GM18873 (cell line): ENCODE data around the gene NPAS3.

Experiments
- ATAC-seq: cut with Tn5 transposase; IDR thresholded peaks from one replicate; pipeline ENCODE4 v1.9.1; 2021; ENCODE audit warnings: mild to moderate bottlenecking, moderate library complexity, moderate number of reproducible peaks; ENCODE audit not compliant: unreplicated experiment, low FRiP score

Gene NPAS3

DNA sequence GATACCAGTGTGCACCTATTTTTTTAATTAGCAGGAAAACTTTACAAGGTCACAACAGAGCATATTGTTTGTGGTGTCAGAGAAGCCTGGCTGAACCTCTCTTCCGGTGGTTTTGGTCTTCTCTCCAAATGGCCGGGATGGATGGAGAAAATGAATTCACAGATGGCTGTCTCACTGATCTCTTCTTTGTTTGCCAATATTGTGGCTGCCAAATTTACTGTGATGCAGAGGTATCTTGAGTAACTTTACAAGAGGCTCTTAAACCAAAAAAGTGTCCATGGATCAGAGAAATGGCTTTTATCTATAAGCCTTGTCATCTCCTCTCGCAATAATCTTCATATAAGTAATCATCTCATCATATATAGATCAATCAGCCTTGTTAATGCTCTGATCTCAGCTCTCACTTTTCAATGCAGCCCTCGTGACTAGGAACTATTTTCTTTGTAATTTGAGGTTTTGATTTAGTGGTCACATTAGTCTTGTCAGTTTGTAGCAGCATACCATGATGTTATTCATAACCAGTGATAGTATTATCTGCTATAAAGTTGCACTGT lies 704.1 kb downstream of the NPAS3 start:
- ATAC-seq, result no peak

DNA sequence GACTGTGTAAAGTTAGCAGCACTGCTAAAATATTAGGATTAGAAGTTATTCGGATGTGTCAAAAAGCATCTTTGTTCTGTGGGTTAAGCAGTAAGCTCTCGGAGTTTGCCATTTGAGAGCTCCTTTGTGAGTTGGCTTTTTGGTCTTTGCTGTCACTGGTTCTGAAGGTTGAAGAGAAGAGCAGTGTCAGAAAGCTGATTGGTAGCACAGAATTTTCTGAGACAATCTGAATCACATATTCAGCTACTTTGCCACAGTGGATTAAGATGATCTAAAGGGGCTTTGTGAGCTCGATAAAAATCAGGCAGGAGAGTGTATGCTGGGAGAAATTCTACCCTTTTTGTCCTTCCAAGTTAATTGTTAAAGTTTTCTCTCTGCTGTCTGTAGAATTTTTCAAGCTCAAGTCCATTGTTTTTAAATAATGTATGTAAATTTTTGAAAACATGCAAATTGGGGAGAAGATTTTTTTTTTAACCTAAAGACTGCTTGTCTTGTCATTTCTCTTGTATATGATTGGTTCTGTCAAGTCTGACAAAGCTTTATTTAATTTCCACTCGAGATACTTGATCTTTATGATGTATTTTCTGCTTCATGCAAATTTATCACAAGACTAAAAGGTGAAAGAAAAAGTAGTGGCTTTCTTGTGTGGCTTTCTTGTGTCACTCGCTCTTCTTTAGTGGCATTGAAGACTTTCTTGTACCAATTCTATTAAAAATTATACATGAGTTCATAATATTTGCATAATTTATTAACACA lies 704.9 kb downstream of the NPAS3 start:
- ATAC-seq, result no peak

DNA sequence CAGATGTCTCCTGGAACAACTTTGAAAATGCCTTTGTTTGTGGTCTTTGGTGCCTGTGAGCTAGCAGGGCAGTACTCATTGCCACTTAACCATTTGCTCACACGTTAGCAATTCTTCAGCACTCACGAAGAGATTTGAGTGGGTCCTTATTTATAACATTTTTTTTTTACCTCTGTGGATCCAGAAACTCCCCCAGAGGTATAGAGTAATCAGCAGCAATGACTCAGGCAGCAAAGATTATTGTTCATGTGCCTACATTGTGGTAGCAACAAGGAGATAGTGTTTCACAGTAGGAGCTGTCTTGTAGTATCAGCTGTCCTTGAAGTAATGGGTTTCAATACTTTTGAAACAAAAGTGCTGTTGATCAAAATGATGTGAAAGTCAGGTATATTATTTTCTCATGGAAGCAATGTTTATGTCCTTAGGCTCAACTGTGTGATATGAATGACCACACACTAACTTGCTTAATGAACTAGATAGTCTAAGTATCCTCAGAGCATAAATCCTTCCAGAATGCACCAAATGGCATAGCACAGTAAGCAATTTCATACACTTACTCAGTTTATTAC lies 708.1 kb downstream of the NPAS3 start:
- no peak for ATAC-seq

DNA sequence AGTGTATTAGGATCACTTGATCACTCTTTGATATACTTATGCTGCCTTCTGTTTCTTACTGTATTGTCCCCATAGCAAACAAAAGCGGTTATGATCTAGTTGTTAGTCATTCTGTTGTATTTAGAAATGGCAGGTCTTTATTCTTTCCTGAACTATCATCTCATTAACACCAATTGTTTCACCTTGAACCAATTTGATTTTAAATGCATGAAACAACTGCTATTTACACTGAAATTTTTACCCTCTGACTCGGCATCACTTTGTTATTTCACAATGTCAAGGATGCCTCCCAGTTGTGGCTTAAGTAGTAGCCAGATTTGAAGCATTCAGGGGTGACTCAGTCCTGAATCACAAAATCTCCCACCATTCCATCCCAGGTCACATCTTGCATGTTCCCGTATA lies 708.7 kb downstream of the NPAS3 start:
- ATAC-seq, result no peak

DNA sequence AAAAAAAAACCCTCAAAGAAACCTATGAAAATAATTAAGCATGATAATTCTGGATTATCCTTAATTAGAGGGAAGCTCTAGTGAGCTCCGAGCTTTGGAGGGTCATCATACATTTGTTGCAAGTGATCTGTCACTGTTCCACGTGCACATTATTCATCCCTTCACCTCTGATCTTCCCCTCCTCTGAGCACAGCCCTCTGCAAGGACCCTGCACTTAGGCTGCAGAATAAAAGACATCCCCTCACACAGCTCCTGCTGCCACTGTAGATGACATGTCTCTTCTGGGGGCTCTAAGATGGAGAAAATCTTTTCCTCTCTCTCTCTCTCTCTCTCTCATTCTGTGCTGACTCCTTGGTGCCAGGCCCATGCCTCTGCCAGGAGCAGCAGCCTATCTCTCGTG lies 711.8 kb downstream of the NPAS3 start:
- ATAC-seq, result no peak

DNA sequence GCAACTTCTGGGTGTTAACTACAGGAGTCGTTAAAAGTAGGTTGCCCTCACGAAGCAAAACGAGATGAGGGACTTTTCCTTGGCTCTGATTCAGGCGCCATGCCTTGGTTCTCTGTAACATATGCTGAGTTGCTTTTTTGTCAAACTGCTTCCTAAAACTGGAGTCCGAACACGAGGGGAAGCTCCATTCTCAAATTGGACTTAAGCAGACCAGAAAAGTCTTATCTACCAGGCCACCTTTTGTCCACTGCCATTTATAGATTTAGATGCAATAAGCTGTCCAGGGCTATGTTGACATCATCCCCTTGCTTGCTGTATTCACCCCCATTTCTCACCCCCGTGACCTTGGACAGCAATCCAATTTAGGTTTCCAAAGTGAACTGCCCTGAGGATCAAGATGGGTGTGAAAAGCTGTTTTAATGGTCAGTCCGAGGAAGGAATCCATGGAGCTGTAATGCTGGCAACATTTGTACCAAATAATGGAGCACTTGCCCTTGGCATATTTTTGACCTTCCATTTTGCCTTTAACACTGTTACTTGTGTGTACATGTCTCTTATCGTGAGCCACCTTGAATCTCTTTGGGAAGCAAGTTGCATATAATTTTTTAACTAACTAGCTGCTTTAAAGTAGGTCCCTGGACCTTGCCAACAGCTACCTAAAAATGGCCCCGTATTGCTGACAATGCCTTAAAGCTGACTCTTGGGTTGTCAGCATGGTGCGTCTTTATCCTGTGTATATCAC lies 714.1 kb downstream of the NPAS3 start:
- no peak for ATAC-seq

DNA sequence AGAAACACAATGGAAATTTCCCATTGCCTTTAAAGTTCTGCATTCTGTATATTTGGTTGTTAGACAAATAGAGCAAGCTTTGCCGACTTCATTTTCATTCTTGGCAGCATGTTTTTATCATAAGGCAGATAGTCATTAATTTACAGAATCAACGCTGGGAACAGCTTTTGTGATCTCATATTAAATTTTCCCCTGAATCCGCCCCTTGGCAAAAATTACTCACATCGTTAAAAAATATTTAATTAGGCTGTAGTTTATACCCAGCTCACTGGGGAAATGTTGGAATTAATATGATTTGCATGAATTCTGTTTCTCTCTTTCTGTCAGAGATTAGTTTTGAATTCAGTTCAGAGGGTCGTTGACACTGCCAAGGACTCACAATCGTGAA lies 714.6 kb downstream of the NPAS3 start:
- ATAC-seq, result no peak

DNA sequence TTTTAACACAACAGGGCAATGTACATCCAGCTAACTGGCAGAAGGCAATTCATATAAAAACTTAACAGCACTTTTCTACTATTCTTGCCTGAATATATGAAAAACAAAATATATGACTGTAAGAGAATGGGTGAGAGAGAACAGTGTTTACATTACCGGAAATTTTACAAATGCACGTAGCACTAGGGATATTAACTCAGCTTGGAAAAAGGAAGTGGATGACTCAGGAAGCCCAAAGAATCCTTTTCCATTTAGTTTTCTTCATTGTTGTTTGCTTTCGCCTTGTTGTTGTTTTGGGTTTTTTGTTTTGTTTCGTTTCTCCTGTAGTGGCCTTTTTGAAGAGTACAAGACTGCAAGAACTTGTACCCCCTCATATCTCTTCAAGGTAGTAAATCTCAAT lies 716.7 kb downstream of the NPAS3 start:
- ATAC-seq, result no peak

DNA sequence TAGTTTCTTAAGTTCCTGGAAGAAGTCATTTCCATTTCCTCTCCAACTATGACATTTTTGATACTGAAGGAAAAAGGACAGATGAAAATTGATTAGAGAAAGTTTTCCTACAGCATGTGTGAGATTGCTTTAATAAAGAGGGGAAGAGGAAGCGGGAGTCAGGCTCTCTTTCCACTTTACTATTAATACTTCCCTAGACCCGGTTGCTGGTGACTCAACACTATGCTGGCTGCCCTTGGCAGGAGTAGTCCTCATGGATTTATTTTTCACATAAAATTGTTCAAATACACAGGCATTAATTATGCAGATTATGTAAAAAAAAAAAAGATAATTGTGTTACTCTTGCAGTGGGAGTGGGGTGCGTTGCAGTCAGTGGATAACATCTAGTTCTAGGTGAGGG lies 718.8 kb downstream of the NPAS3 start:
- ATAC-seq, result no peak

DNA sequence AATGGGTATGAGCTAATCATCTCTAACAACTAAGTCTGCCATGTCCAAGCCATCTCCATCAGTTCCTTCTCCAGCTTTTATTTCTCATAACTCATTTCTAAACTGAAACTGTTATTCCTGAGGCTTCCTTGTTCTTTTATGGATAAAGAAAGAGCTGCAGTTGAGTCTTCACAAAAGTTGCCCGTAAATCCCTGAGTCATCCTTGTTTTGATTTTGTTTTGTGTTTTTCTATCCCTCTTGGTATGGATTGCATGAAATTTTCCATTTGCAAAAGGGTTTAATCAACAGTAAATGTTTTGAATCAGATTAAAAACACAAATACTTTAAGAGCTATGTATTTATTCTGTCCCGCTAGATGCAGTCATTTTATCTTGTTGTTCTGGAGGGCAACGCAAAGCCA lies 721.6 kb downstream of the NPAS3 start:
- no peak for ATAC-seq

DNA sequence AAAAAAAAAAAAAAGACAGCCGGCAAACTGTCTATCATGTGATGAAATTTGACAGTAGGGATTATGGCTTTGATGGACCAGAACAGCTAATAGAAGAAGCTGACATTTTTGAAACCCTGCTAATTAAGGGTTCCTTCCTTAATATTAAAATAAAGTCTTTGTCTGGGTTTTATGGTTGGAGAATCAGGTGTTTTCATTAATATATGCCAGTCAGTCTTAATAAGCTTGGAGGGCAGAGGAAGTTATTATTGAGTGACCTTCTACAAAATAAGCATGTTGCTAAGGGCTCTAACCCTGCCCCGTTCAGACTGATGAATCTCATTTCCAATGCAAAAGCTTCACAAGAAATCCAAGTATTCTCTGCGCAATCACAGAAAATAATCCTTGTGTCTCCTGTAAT lies 722.4 kb downstream of the NPAS3 start:
- ATAC-seq, result no peak

DNA sequence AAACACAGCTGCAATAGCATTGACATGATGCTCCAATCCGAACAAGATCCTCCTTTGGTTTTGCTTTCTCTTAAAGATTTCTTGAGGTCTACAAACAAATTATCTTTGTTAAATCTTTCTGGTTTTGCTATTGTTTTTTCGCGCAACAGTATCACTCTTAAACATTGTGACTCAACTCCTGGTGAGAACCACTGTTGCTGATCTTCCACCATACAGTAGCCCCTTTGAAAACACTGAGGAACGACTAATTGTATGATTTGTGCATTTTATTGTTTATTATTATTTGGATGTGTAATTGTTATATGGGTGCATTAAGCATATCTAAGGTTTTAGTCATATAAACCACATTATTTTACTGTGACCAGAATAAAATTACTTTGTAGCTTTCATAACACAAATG lies 729.4 kb downstream of the NPAS3 start:
- ATAC-seq, result no peak

DNA sequence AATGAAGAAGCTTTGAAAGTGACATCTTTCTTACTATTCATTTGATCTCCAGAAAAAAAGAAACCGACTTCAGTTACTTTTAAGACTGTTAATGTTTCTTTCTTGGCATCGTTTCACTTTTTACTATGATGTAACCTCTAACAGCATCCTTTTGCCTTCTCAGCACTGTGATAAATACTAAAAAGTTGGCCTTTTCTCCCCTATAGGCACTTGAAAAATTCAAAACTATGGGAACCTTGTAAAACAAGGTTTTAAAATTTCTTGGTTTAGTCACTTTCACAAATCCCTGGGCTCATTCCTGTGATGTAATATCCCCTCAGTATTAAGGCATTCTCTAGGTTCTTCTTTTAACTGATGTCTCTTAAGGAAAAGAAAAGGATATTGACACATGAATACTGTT lies 730.4 kb downstream of the NPAS3 start:
- no peak for ATAC-seq

DNA sequence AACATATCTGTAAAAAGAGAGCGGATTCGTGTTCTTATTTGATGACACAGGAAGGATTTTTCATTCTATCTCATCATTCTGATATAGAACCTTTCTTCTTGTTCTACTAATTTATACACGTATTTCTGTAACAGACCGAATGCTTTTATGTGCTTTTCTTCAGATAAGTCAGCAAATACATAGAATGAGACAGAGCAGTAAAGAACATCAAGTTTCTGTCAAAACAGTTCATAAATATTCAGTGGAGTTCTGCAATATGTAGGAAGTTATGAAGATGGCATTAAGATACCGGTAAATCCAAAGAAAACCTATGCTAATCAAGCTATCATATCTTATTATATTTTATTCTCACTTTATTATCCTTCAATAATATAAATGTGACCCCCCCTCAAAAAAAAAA lies 731.6 kb downstream of the NPAS3 start:
- no peak for ATAC-seq

DNA sequence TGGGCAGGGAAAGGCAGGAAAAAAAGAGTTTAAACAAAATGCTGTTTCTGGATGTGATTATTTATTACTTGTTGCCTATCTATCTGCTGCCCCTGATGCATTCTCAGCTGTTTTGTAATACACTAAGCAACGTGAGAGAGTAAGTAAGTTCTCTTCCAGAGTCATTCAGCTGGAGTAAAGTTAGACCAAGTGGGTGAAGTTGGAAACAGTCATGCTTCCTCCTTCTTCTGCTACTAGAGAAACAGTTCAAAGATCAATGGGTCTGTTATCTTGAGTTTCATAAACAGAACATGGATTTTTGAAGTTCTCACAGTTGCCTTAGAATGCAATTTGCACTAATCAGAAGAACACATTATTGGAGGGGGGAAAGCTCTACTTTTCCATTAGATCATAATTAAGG lies 732.9 kb downstream of the NPAS3 start:
- ATAC-seq, result no peak

DNA sequence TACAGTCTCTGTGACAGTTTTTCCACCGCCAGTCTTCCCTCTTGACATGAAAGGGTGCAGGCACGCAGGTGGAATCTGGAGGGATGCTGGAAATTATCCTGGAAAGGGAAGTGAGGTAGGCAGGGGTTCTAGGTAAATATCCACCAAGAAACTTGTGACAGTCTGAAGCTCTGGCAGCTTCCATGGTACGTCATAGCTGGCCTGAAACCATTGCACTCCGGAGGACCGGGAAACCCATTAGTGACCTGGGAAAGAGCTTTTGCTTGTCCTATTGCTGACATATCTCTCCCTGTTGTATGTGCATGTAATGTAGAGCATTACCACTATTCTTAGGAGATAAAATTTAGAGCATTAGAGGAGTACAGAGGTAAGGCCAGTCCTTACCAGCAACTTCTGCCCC lies 736.2 kb downstream of the NPAS3 start:
- no peak for ATAC-seq

DNA sequence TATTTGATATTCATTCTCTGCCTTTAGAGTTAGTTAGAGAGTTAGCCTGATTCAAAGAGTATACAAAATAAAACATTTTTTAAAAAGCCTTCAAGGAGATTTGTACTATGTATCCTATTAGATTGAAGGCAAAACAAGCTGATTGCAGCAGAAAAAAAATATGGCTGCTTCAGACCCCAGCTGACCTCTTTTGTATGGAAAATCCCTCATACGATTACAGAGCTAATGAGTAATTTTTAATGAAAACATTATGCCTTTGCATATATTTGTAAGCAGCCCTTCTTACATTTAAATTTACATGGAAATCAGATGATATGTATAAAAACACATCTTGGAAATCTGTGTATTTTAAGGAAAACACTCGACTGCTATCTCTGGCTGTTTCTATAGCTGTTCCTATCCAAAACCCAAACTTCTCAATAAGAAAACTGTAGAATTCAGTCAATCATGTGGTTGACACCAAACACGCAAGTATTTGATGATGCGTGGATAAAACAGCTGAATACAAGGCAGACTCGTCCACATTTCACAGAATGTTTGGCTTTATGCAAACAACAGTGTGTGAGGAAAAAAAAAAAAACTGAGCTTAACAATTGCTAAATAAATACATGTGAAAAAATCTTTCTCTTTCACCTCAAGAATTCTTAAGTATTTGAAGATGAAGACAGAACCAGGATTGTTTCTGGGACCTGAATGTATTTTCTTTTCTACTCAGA lies 736.9 kb downstream of the NPAS3 start:
- no peak for ATAC-seq

DNA sequence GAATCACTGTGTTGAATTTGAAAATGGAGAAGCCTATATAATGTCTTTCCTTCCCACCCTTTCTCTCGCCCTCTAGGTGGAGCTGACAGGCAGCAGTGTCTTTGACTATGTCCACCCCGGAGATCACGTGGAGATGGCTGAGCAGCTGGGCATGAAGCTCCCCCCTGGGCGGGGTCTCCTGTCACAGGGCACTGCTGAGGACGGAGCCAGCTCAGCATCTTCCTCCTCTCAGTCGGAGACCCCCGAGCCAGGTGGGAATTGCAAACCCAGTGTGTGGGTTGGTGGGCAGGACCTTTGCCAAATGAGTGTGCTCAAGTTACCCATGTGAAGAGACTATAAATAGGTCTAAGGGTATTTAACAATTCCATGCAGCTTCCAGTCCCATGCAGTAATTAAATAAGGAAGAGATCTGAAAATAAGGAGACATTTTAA lies 737.5 kb downstream of the NPAS3 start:
- no peak for ATAC-seq

DNA sequence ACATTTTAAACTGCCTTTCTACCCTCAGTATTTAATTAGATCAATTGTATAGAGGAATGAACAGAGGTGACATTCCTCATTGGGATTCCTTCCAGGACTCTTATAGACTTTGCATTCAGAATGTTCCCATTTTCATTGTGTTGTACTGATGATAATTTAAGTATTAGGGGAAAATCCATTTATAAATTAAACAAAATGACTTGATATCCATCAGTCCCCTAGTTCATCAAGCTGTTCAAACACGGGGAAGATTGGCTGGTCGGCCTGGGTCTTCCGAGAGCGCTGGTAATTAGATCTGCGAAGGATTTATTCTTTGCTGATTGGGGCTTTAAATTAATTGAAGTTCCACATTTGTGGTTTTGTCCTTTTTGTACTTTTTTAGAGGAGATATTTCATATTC lies 738.2 kb downstream of the NPAS3 start:
- ATAC-seq, result no peak

DNA sequence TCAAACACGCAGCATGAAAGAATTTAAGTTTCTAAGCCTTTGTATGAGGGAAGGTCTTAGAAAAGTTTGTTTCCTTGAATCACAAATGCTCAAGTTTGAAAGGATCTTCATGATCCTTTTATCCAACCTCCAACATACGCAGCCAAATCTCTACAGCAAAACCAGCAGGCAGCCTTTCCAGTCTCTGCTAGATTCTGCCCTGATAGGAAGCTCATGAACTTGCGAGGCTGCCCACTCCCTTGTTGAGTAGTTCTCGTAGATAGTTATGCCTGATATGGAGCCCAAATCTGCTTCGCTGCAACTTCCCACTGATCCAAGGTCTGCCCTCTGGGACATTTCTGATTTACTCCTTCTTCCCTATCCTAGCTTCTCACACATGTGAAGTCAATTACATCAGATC lies 739.3 kb downstream of the NPAS3 start:
- ATAC-seq, result no peak

DNA sequence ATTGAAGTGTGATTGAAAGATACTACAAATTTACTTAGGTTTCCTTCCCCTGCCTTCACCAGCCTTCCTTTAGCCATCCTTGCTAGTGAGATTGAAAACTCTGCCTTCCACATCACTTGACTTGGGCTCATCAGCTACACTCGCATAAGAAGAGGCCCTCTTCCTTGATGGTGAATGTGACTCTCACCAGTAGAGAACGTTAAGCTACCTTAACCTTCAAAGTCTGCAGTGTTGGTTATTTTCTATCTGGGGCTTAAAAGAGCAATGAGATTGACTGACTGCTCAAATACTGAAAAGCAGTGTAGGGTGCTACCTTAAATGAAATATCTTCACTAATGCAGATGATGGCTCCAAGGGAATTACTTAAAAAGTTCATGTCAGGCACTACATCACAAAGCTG lies 740.3 kb downstream of the NPAS3 start:
- ATAC-seq, result no peak
